Measurements from ENCODE around the gene CCDC178.
"Not testable (repeated sequence)": the region's sequence is repeated elsewhere in the genome, so short reads cannot be mapped to it uniquely, and the experiment has no call there.

The CCDC178 gene

DNA sequence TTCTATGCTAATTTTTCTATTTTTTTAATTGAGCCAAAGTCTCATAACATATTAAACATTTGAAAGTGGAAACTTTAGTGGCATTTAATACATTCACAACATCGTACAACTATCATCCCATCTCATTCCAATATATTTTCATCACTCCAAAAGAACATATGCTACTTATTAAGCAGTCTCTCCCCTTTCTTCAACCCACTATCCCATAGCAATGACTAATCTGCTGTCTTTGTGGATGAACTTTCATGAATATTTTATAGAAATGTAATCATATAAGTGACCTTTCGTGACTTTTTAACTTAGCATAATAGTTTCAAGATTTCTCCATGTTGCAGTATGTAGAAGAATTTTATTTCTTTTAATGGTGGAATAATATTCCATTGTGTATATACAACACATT, 90.3 kb downstream of the CCDC178 start:
- DNase-seq: no peak

- DNase-seq: not testable (repeated sequence)
Observed at GRCh38 chr18:33339733-33340132, 100.8 kb downstream of the CCDC178 start.

DNA sequence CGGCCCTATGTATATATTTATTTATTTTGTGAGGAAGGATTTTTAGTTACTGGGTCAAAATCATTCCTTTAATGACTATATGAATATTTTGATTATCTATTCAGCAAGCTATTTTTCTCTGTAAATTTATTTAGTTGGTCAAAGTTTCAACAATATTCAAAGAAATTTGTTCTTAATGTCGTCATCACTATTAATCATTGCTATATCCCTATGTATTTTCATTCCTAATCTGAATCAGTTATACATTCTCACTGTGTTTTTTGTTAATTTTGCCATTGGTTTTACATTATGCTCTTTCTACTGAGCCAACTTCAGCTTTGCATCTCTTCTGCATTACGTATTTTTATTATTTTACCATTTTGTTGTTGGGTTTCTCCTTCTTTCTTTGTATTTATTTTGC, 105.7 kb downstream of the CCDC178 start:
- no peak for DNase-seq

DNA sequence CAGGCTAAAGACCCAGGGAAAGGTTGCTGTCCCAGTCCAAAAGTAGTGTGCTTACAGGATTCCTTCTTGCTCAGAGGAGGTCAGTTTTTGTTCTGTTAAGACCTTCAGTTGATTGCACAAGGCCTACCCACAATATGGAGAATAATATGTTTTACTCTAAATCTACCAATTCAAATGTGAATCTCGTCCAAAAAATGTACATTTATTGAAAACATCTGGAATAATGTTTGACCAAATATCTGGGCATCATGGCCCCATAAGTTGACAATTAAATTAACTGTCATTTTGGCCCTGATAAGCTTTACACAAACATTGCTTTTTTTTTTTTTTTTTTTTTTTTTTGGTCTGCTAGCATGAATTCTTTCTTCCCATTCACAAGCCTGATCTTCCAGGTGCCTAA, 109.8 kb downstream of the CCDC178 start:
- DNase-seq: no peak

GRCh38 chr18:33326975-33327374, 113.5 kb downstream of the CCDC178 start:
- no peak for DNase-seq

- DNase-seq: no peak
Observed at GRCh38 chr18:33317640-33318039, 122.9 kb downstream of the CCDC178 start.

DNA sequence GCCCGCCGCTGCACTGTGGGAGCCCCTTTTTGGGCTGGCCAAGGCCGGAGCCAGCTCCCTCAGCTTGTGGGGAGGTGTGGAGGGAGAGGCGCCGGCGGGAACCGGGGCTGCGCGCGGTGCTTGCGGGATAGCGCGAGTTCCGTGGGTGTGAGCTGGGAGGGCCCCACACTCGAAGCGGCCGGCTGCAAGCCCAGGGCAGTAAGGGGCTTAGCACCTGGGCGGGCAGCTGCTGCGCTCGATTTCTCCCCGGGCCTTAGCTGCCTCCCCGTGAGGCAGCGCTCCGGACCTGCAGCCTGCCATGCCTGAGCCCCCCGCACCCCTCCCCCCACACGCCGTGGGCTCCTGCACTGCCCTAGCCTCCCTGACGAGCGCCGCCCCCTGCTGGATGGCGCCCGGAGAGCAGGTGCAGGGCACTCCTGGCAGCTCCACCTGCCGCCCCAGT, 124.4 kb downstream of the CCDC178 start:
- no peak for DNase-seq

- no peak for DNase-seq
Observed at GRCh38 chr18:33307520-33307919, 133.0 kb downstream of the CCDC178 start.

DNA sequence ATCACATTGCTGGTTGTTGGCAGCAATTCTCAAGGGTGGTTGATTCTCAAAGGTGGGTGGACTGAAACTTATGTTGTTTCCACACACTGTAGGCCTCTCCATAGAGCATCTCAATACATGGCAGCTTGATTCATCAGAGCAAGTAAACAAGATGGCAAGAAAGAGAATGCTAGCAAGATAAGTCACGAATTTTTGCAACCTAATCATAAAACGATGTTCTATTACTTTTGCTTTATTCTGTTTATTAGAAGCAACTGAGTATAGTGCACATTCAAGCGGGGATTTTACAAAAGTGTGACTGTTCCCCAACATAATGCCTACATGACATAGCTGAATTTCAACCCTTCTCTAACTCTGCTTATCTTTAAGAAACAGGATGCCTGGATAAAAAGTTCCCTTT, 136.2 kb downstream of the CCDC178 start:
- DNase-seq: no peak

DNA sequence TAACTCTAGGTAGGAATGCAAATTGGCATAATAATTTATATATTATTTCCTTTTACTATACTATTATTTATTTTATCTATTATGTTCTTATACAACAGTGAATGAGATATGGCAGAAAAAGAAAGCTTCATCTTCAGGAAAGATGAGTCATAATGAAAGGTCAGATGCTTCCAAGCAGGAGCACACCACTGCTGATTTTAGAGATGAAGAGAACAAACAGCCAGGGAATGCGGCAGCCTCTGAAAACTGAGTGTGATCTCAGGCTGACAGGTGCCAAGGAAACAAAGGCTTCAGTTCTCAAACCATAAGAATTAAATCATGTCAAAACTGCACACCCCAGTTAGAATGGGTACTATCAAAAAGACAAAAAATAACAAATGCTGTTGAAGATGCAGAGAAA, 149.0 kb downstream of the CCDC178 start:
- DNase-seq: no peak

DNA sequence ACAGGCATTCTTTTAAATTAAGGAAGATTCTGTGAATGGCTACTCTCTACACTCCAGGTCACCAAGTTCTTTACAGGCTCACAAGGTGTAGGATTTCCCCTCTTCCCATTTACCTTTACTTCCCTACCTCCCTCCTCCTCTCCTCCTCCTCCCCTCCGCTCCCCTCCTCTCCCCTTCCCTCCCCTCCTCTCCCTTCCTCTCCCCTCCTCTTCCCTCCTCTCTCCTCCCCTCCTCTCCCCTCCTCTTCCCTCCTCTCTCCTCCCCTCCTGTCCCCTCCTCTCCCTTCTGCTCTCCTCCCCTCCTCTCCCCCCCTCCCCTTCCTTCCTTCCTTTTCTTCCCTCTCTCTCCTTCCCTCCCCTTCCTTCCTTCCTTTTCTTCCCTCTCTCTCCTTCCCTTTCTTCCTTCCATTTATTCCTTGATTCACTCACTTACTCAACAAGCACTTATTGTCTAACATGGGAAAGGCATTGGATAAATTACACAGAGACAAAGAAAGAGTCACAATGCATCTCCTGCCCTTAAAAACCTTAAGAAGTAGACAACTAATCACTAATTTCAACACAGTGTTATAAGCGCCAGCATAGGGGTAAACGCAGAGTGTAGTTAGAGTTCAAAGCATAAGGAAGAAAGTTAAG, 152.3 kb downstream of the CCDC178 start:
- no peak for DNase-seq

- DNase-seq: no peak
Observed at GRCh38 chr18:33282709-33283333, 157.7 kb downstream of the CCDC178 start.

GRCh38 chr18:33282142-33282541, 158.4 kb downstream of the CCDC178 start:
- no peak for DNase-seq

GRCh38 chr18:33277431-33277830, 163.1 kb downstream of the CCDC178 start:
- no peak for DNase-seq

DNA sequence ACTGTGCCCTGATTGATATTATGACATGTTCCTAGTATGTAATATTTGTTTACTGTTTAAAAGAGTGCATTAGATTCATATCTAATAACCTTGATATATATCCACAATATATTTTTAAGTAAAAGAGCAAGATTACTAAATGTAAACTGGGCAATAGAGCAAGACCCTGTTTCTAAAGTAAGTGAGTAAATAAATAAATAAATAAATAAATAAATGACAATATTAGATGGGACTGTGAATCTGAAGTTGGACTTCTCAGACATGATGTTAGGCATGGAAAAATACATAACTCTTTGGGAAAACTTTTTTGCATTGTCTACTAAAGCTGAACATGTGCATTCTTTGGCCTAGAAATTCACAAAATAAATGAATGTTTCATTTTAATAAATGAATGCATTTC, 164.7 kb downstream of the CCDC178 start:
- no peak for DNase-seq

- DNase-seq: no peak
Observed at GRCh38 chr18:33270297-33270696, 170.2 kb downstream of the CCDC178 start.

DNA sequence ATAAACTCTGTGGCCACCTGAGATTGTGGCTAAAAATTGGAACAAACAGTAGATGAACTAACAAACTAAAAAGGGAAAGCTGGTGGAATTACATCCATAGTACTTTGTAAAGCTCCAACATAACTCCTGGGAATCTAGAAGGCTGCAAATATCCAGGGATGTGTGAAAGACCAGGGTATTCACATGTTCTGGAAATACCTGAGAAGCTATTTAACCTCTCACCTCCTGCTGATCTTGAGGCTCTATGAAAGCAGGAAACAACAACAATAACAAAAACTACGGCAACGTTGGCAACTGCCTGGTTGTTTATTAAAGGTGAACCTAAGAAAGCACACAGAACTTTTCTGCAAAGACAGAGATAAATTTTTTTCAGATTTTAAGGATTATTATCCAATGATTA, 171.3 kb downstream of the CCDC178 start:
- DNase-seq: no peak

GRCh38 chr18:33264566-33264965, 176.0 kb downstream of the CCDC178 start:
- no peak for DNase-seq

DNA sequence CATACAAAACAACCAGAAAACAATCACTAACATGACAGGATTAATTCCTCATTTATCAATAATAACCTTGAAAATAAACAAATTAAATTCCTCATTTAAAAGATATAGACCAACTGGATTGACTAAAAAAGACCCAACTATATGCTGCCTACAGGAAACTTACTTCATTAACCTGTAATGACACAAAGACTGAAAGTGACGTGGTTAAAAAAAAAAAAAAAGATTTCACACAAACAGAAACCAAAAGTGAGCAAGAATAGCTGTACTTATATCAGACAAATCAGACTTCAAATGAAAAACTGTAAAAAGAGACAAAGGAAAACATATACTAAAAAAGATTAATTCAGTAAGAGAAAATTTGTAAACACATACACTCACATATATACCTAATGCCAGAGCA, 201.2 kb downstream of the CCDC178 start:
- no peak for DNase-seq

DNA sequence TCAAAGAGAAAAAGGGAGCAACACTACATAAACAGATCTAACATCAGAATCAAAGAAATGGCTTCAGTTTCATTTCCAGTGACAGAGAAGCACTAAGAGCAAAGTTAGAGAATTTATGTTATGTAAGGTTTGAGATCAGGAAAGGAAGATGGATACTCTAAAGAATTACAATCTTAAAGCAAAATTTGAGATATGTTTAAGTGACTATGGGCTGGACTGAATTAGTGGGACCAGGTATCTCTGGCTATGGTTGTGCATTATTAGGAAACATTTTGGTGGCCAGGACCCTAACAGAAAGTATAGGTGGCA, 208.2 kb downstream of the CCDC178 start:
- no peak for DNase-seq

GRCh38 chr18:33231474-33232317, 208.8 kb downstream of the CCDC178 start:
- peak; percentile 83 for DNase-seq

GRCh38 chr18:33212363-33212762, 228.2 kb downstream of the CCDC178 start:
- DNase-seq: no peak

GRCh38 chr18:33210575-33211189, 229.8 kb downstream of the CCDC178 start:
- DNase-seq: peak; percentile 54

DNA sequence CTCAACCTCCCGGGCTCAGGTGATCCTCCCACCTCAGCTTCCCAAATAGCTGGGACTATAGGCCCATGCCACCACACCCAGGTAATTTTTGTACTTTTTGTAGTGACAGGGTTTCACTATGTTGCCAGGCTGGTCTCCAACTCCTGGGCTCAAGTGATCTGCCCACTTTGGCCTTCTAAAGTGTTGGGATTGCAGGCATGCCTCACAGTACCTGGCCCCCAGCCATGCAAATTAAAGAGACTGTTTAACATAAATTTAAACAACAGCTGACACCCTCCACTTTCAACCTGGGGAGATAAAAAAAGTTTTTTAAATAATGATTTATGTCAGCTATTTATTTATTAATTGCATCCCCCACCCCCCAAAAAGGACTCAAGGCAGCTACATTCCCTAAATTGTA, 234.7 kb downstream of the CCDC178 start:
- no peak for DNase-seq
